ENCODE results near the gene ZCCHC4. TPM values are rescaled to one million over a fixed set of nuclear protein-coding genes. Genes with fewer than 3 reads are reported as not detected.

Gene ZCCHC4
- polyA plus RNA-seq, 1 of the 3 experiments (the other 2 are of a cell fraction): 4.8 TPM

DNA sequence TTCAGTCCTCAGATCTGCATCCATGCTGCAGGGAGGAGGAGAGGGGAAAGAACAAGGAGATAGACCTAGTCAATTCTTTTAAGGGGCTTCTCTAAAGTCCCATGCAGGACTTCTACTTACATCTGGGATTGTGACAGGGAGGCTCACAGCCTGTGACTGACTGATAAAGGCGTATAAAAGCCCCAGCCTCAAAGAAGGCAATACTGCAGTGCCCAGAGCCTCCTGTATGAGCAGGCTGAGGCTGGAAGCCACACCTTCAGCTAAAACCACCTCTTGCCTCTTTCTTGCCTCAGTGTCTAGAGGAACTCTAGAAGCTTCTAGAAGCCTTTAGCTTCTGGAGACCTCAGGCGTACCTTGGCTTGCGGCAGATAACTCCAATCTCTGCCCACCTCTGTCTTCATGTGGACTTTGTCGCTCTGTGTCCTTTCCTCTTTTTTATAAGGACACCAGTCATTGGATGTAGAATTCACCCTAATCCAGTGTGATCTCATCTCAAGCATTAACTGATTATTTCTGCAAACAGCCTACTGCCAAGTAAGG lies 6.0 kb upstream of the ZCCHC4 start:
- H3K36me3 ChIP-seq (replicated peaks in 1 of 2; ENCODE audit: control insufficient read depth in 1 of 2, insufficient read depth in 2 of 2, low read length in 1 of 2): no peaks in the 10 kb centered on the region
- H3K79me2 ChIP-seq (ENCODE audit: insufficient read depth): no peaks in the 10 kb centered on the region
- POLR2A ChIA-PET: no interaction called here
- no peaks in the 10 kb centered on the region for H4K20me1 ChIP-seq (ENCODE audit: insufficient read depth)
- H2AFZ ChIP-seq (ENCODE audit: low read depth): no peak overlapping the region
- no peak overlapping the region for H3K27ac ChIP-seq (ENCODE audit: low read depth in 2 of 2, low read length in 1 of 2)
- CTCF ChIA-PET: no interaction called here
- no peaks in the 10 kb centered on the region for H3K9me3 ChIP-seq
- no peak overlapping the region for H3K4me3 ChIP-seq (ENCODE audit: low read depth in 2 of 2, low read length in 1 of 2)
- no peaks in the 10 kb centered on the region for H3K27me3 ChIP-seq (ENCODE audit: insufficient read depth)
- H3K9ac ChIP-seq: no peak overlapping the region
- DNase-seq: no peak
- H3K9me2 ChIP-seq: no peaks in the 10 kb centered on the region
- no peaks in the 10 kb centered on the region for H3K4me1 ChIP-seq (ENCODE audit: control insufficient read depth in 1 of 2, insufficient read depth in 2 of 2, low read depth in 1 of 2, low read length in 1 of 2)
- TF ChIP-seq, protein P1, sequence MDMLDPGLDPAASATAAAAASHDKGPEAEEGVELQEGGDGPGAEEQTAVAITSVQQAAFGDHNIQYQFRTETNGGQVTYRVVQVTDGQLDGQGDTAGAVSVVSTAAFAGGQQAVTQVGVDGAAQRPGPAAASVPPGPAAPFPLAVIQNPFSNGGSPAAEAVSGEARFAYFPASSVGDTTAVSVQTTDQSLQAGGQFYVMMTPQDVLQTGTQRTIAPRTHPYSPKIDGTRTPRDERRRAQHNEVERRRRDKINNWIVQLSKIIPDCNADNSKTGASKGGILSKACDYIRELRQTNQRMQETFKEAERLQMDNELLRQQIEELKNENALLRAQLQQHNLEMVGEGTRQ (IDR thresholded peaks at IDR 0.05; ENCODE audit: borderline replicate concordance, low read depth, low read length): no peak
- TF ChIP-seq TCF12 (IDR thresholded peaks at IDR 0.05) (no peak), RXRA (IDR thresholded peaks at IDR 0.05; ENCODE audit: borderline replicate concordance, low read depth) (no peak), SIN3A (IDR thresholded peaks at IDR 0.05; ENCODE audit: borderline replicate concordance, low read depth, low read length) (no peak)
- TF ChIP-seq, protein P2, sequence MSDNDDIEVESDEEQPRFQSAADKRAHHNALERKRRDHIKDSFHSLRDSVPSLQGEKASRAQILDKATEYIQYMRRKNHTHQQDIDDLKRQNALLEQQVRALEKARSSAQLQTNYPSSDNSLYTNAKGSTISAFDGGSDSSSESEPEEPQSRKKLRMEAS (IDR thresholded peaks at IDR 0.05; ENCODE audit: low read depth): no peak
- peaks cover 8% of the 10 kb centered on the region for H3F3A ChIP-seq (replicated peaks; ENCODE audit: insufficient read depth)
- no peak overlapping the region for H3K4me2 ChIP-seq
- 67% methylated on average over 4 of the region's 4 CpGs for WGBS (ENCODE audit: low lambda C conversion rate)

DNA sequence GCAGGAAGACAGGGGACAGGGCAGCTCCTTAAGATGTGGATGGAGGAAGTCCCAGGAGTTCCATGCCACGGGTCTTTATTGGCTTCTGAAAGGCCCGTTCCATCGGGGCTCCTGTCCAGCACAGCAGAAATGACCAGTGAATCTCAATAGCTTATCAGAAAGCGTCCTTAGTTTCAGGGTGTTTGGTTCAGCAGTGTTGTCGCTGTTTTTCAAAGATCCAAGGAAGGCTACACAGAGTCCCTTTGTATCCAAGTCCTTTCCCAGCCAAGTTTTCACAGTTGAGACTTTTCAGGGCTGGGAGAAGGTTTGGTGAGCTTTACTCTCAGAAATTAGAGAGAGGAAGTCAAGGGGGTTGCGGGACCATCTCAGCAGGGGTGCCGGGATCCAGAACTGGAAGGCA lies 5.0 kb upstream of the ZCCHC4 start:
- Histone ChIP-seq H3K4me2 (no peak overlapping the region), H3K9ac (no peak overlapping the region), H3F3A (replicated peaks; ENCODE audit: insufficient read depth) (peaks cover 8% of the 10 kb centered on the region), H3K36me3 (replicated peaks in 1 of 2; ENCODE audit: control insufficient read depth in 1 of 2, insufficient read depth in 2 of 2, low read length in 1 of 2) (no peaks in the 10 kb centered on the region), H3K27ac (ENCODE audit: low read depth in 2 of 2, low read length in 1 of 2) (no peak overlapping the region), H3K9me3 (no peaks in the 10 kb centered on the region), H3K4me3 (ENCODE audit: low read depth in 2 of 2, low read length in 1 of 2) (no peak overlapping the region), H3K4me1 (ENCODE audit: control insufficient read depth in 1 of 2, insufficient read depth in 2 of 2, low read depth in 1 of 2, low read length in 1 of 2) (no peaks in the 10 kb centered on the region), H4K20me1 (ENCODE audit: insufficient read depth) (no peaks in the 10 kb centered on the region), H3K9me2 (no peaks in the 10 kb centered on the region), H3K27me3 (ENCODE audit: insufficient read depth) (no peaks in the 10 kb centered on the region), H3K79me2 (ENCODE audit: insufficient read depth) (no peaks in the 10 kb centered on the region), H2AFZ (ENCODE audit: low read depth) (no peak overlapping the region)
- WGBS (ENCODE audit: low lambda C conversion rate): 62% methylated on average over 7 of the region's 7 CpGs
- DNase-seq: no peak
- ChIA-PET CTCF (no interaction called here), POLR2A (no interaction called here)
- TF ChIP-seq MXI1 (IDR thresholded peaks at IDR 0.05; ENCODE audit: low read depth, low read length) (no peak), CHD2 (IDR thresholded peaks at IDR 0.05; ENCODE audit: low read length, partially characterized antibody) (no peak), FOXM1 (IDR thresholded peaks at IDR 0.05; ENCODE audit: low read depth) (no peak), RCOR1 (IDR thresholded peaks at IDR 0.05; ENCODE audit: low read length) (no peak), FOXJ3 (CRISPR knock-in tag; IDR thresholded peaks at IDR 0.05) (no peak), FOSL2 (IDR thresholded peaks at IDR 0.05; ENCODE audit: borderline replicate concordance, low read depth) (no peak), TCF12 (IDR thresholded peaks at IDR 0.05) (no peak)
- TF ChIP-seq, protein P3, sequence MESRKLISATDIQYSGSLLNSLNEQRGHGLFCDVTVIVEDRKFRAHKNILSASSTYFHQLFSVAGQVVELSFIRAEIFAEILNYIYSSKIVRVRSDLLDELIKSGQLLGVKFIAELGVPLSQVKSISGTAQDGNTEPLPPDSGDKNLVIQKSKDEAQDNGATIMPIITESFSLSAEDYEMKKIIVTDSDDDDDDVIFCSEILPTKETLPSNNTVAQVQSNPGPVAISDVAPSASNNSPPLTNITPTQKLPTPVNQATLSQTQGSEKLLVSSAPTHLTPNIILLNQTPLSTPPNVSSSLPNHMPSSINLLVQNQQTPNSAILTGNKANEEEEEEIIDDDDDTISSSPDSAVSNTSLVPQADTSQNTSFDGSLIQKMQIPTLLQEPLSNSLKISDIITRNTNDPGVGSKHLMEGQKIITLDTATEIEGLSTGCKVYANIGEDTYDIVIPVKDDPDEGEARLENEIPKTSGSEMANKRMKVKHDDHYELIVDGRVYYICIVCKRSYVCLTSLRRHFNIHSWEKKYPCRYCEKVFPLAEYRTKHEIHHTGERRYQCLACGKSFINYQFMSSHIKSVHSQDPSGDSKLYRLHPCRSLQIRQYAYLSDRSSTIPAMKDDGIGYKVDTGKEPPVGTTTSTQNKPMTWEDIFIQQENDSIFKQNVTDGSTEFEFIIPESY (IDR thresholded peaks at IDR 0.05; ENCODE audit: borderline replicate concordance, low read depth): no peak
- TF ChIP-seq, protein P4, sequence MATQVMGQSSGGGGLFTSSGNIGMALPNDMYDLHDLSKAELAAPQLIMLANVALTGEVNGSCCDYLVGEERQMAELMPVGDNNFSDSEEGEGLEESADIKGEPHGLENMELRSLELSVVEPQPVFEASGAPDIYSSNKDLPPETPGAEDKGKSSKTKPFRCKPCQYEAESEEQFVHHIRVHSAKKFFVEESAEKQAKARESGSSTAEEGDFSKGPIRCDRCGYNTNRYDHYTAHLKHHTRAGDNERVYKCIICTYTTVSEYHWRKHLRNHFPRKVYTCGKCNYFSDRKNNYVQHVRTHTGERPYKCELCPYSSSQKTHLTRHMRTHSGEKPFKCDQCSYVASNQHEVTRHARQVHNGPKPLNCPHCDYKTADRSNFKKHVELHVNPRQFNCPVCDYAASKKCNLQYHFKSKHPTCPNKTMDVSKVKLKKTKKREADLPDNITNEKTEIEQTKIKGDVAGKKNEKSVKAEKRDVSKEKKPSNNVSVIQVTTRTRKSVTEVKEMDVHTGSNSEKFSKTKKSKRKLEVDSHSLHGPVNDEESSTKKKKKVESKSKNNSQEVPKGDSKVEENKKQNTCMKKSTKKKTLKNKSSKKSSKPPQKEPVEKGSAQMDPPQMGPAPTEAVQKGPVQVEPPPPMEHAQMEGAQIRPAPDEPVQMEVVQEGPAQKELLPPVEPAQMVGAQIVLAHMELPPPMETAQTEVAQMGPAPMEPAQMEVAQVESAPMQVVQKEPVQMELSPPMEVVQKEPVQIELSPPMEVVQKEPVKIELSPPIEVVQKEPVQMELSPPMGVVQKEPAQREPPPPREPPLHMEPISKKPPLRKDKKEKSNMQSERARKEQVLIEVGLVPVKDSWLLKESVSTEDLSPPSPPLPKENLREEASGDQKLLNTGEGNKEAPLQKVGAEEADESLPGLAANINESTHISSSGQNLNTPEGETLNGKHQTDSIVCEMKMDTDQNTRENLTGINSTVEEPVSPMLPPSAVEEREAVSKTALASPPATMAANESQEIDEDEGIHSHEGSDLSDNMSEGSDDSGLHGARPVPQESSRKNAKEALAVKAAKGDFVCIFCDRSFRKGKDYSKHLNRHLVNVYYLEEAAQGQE (IDR thresholded peaks at IDR 0.05; ENCODE audit: low read depth, low read length): no peak
